Mesenchymal stem cell (in vitro differentiated cells and primary cell): Measurements from ENCODE around the gene FAM222B.

ENCODE experiments used
- DNase-seq: peaks from one replicate; pipeline ENCODE4 v3.0.0-alpha.2; 2013
- H2AFZ ChIP-seq: one replicate; pipeline ENCODE4 v1.6.1; 2013; ENCODE audit warnings: low read depth, mild to moderate bottlenecking, control low read depth, inconsistent platforms, low read length, moderate library complexity
- H2AK5ac ChIP-seq: 2 replicates; pipeline ENCODE4 v1.6.1; 2013; ENCODE audit warnings: low read length, moderate library complexity, mild to moderate bottlenecking, inconsistent platforms; ENCODE audit not compliant: severe bottlenecking
- H2BK120ac ChIP-seq: one replicate; pipeline ENCODE4 v1.6.1; 2013; ENCODE audit warnings: low read depth, mild to moderate bottlenecking, inconsistent platforms, low read length, moderate library complexity
- H2BK12ac ChIP-seq, 2 experiments: one replicate each; pipeline ENCODE4 v1.6.1; 2013; ENCODE audit warnings: inconsistent platforms in 2 of 2, low read length in 2 of 2, mild to moderate bottlenecking in 2 of 2, moderate library complexity in 2 of 2, control low read depth in 1 of 2
- H2BK15ac ChIP-seq: one replicate; pipeline ENCODE4 v1.6.1; 2013; ENCODE audit warnings: mild to moderate bottlenecking, low read depth, inconsistent platforms; ENCODE audit not compliant: poor library complexity, severe bottlenecking
- H2BK5ac ChIP-seq: 2 replicates; pipeline ENCODE4 v1.6.1; 2013; ENCODE audit warnings: low read depth, mild to moderate bottlenecking, low read length, control low read depth, inconsistent platforms; ENCODE audit not compliant: poor library complexity, severe bottlenecking
- H3K14ac ChIP-seq, 2 experiments: one replicate each; pipeline ENCODE4 v1.6.1; 2013; ENCODE audit warnings: inconsistent platforms in 2 of 2, low read length in 2 of 2, control low read depth in 1 of 2, mild to moderate bottlenecking in 1 of 2, moderate library complexity in 1 of 2
- H3K18ac ChIP-seq, 2 experiments: one replicate each; pipeline ENCODE4 v1.6.1; 2013; ENCODE audit warnings: inconsistent platforms in 2 of 2, low read length in 2 of 2, control low read depth in 1 of 2, low read depth in 1 of 2, mild to moderate bottlenecking in 1 of 2
- H3K23ac ChIP-seq, 2 experiments: one replicate each; pipeline ENCODE4 v1.6.1; 2013; ENCODE audit warnings: inconsistent platforms in 2 of 2, low read length in 2 of 2, mild to moderate bottlenecking in 2 of 2, moderate library complexity in 2 of 2, control low read depth in 1 of 2
- H3K27ac ChIP-seq: 2 replicates; pipeline ENCODE4 v1.5.1; 2013; ENCODE audit warnings: mild to moderate bottlenecking, moderate library complexity, low read length, control low read depth, inconsistent platforms; ENCODE audit not compliant: poor library complexity, severe bottlenecking
- H3K27me3 ChIP-seq, 2 experiments: 2 replicates each; pipeline versions ENCODE4 v1.6.1 to v1.7.0; 2013; ENCODE audit warnings: low read length in 2 of 2, mild to moderate bottlenecking in 2 of 2, moderate library complexity in 2 of 2, control low read depth in 1 of 2, inconsistent platforms in 1 of 2; ENCODE audit not compliant: control insufficient read depth in 1 of 2, insufficient read depth in 1 of 2
- H3K36me3 ChIP-seq, 2 experiments: 2 replicates each; pipeline versions ENCODE4 v1.6.1 to v1.7.0; 2013; ENCODE audit warnings: low read length in 2 of 2, control low read depth in 1 of 2, inconsistent platforms in 1 of 2, low read depth in 1 of 2, mild to moderate bottlenecking in 1 of 2; ENCODE audit not compliant: insufficient read depth in 2 of 2, control insufficient read depth in 1 of 2
- H3K4ac ChIP-seq, 2 experiments: one replicate each; pipeline ENCODE4 v1.6.1; 2013; ENCODE audit warnings: inconsistent platforms in 2 of 2, low read length in 2 of 2, mild to moderate bottlenecking in 2 of 2, moderate library complexity in 2 of 2, control low read depth in 1 of 2, low read depth in 1 of 2
- H3K4me1 ChIP-seq: 2 replicates; pipeline ENCODE4 v1.6.1; 2013; ENCODE audit warnings: low read depth, low read length, control low read depth; ENCODE audit not compliant: control insufficient read depth, insufficient read depth
- H3K4me2 ChIP-seq: 2 replicates; pipeline ENCODE4 v1.6.1; 2013; ENCODE audit warnings: low read length, mild to moderate bottlenecking, inconsistent platforms; ENCODE audit not compliant: poor library complexity, severe bottlenecking
- H3K4me3 ChIP-seq, 2 experiments: 2 replicates each; pipeline versions ENCODE4 v1.5.1 to v1.7.0; 2013; ENCODE audit warnings: low read length in 2 of 2, mild to moderate bottlenecking in 2 of 2, control low read depth in 1 of 2, low read depth in 1 of 2; ENCODE audit not compliant: insufficient read depth in 1 of 2
- H3K79me1 ChIP-seq: replicated peaks from 2 replicates; pipeline ENCODE4 v1.6.1; 2013; ENCODE audit warnings: mild to moderate bottlenecking, control low read depth, low read length, inconsistent platforms; ENCODE audit not compliant: poor library complexity, severe bottlenecking
- H3K9ac ChIP-seq: 2 replicates; pipeline ENCODE4 v1.7.0; 2013; ENCODE audit warnings: mild to moderate bottlenecking, low read length, moderate library complexity
- H3K9me3 ChIP-seq: 2 replicates; pipeline ENCODE4 v1.7.0; 2013; ENCODE audit warnings: mild to moderate bottlenecking, low read length; ENCODE audit not compliant: control insufficient read depth
- H4K8ac ChIP-seq: one replicate; pipeline ENCODE4 v1.6.1; 2013; ENCODE audit warnings: inconsistent platforms, mild to moderate bottlenecking, low read length, moderate library complexity
- H4K91ac ChIP-seq: one replicate; pipeline ENCODE4 v1.6.1; 2013; ENCODE audit warnings: mild to moderate bottlenecking, low read length, inconsistent platforms
- WGBS: methylation state at CpG from one replicate; pipeline ENCODE4 v1.1.7; 2013; ENCODE audit warnings: mixed read lengths; 5-methylcytosine and 5-hydroxymethylcytosine counted together

The FAM222B gene

GRCh38 chr17:28862561-28862960 lies 20.0 kb upstream of the FAM222B start:
- no peak overlapping the region for H2BK120ac ChIP-seq
- peaks cover 31 to 40% of the 10 kb centered on the region in 2 experiments for H3K36me3 ChIP-seq
- H2AFZ ChIP-seq: no peak overlapping the region
- 100% methylated on average over 2 of the region's 3 CpGs for WGBS
- no peak overlapping the region for H4K8ac ChIP-seq
- peaks cover 3% of the 10 kb centered on the region for H3K79me1 ChIP-seq
- no peak overlapping the region for H3K9ac ChIP-seq
- H2BK15ac ChIP-seq: no peak overlapping the region
- H3K4me2 ChIP-seq: no peak overlapping the region
- H2AK5ac ChIP-seq: no peak overlapping the region
- H3K4me3 ChIP-seq: no peak overlapping the region
- H3K14ac ChIP-seq: no peak overlapping the region
- H4K91ac ChIP-seq: no peak overlapping the region
- H3K18ac ChIP-seq: no peak overlapping the region
- no peak overlapping the region for H3K4ac ChIP-seq
- peaks cover 2% of the 10 kb centered on the region for H3K4me1 ChIP-seq
- DNase-seq: no peak
- H2BK12ac ChIP-seq: no peak overlapping the region
- no peaks in the 10 kb centered on the region for H3K9me3 ChIP-seq
- no peaks in the 10 kb centered on the region for H3K27me3 ChIP-seq
- H2BK5ac ChIP-seq: no peak overlapping the region
- no peak overlapping the region for H3K27ac ChIP-seq
- H3K23ac ChIP-seq: no peak overlapping the region

- H3K4ac ChIP-seq: no peak overlapping the region
- H3K23ac ChIP-seq: no peak overlapping the region
- H2BK120ac ChIP-seq: no peak overlapping the region
- H3K79me1 ChIP-seq: peaks cover 3% of the 10 kb centered on the region
- H3K14ac ChIP-seq: no peak overlapping the region
- H3K27me3 ChIP-seq: no peaks in the 10 kb centered on the region
- 73% methylated on average over 8 of the region's 8 CpGs for WGBS
- H3K4me2 ChIP-seq: no peak overlapping the region
- H2AFZ ChIP-seq: no peak overlapping the region
- H3K27ac ChIP-seq: no peak overlapping the region
- DNase-seq: no peak
- H4K91ac ChIP-seq: no peak overlapping the region
- H3K9ac ChIP-seq: no peak overlapping the region
- peaks cover 2% of the 10 kb centered on the region for H3K4me1 ChIP-seq
- H2BK12ac ChIP-seq: no peak overlapping the region
- H2AK5ac ChIP-seq: no peak overlapping the region
- H2BK15ac ChIP-seq: no peak overlapping the region
- H2BK5ac ChIP-seq: no peak overlapping the region
- no peak overlapping the region for H3K4me3 ChIP-seq
- no peaks in the 10 kb centered on the region for H3K9me3 ChIP-seq
- no peak overlapping the region for H3K18ac ChIP-seq
- H4K8ac ChIP-seq: no peak overlapping the region
- H3K36me3 ChIP-seq: peaks cover 31 to 40% of the 10 kb centered on the region in 2 experiments
Observed at GRCh38 chr17:28861393-28862203, 19.0 kb upstream of the FAM222B start.

GRCh38 chr17:28860363-28860808 lies 17.8 kb upstream of the FAM222B start:
- no peak overlapping the region for H2BK5ac ChIP-seq
- H3K14ac ChIP-seq: no peak overlapping the region
- no peak overlapping the region for H3K4me2 ChIP-seq
- H2BK15ac ChIP-seq: no peak overlapping the region
- H3K79me1 ChIP-seq: peaks cover 9% of the 10 kb centered on the region
- no peak for DNase-seq
- no peak overlapping the region for H3K9ac ChIP-seq
- H3K18ac ChIP-seq: no peak overlapping the region
- no peaks in the 10 kb centered on the region for H3K9me3 ChIP-seq
- H4K91ac ChIP-seq: no peak overlapping the region
- no peak overlapping the region for H2AFZ ChIP-seq
- no peak overlapping the region for H2BK12ac ChIP-seq
- no peak overlapping the region for H3K4me3 ChIP-seq
- no peaks in the 10 kb centered on the region for H3K27me3 ChIP-seq
- H3K23ac ChIP-seq: no peak overlapping the region
- WGBS: 98% methylated on average over 4 of the region's 4 CpGs
- H3K36me3 ChIP-seq: peaks cover 35 to 44% of the 10 kb centered on the region in 2 experiments
- H4K8ac ChIP-seq: no peak overlapping the region
- peaks cover 2% of the 10 kb centered on the region for H3K4me1 ChIP-seq
- H2AK5ac ChIP-seq: no peak overlapping the region
- H3K27ac ChIP-seq: no peak overlapping the region
- no peak overlapping the region for H2BK120ac ChIP-seq
- H3K4ac ChIP-seq: no peak overlapping the region

- H3K14ac ChIP-seq: no peak overlapping the region
- H4K91ac ChIP-seq: no peak overlapping the region
- H4K8ac ChIP-seq: no peak overlapping the region
- no peak overlapping the region for H2BK5ac ChIP-seq
- H3K27me3 ChIP-seq: no peaks in the 10 kb centered on the region
- H2AK5ac ChIP-seq: no peak overlapping the region
- H3K36me3 ChIP-seq: peaks cover 35 to 43% of the 10 kb centered on the region in 2 experiments
- peaks cover 11% of the 10 kb centered on the region for H3K79me1 ChIP-seq
- no peak for DNase-seq
- H3K23ac ChIP-seq: no peak overlapping the region
- H2AFZ ChIP-seq: no peak overlapping the region
- H3K9ac ChIP-seq: no peak overlapping the region
- 50% methylated on average over 2 of the region's 2 CpGs for whole genome bisulfite sequencing
- H3K18ac ChIP-seq: no peak overlapping the region
- H3K4me2 ChIP-seq: no peak overlapping the region
- peaks cover 4% of the 10 kb centered on the region for H3K4me1 ChIP-seq
- no peak overlapping the region for H2BK12ac ChIP-seq
- no peak overlapping the region for H2BK15ac ChIP-seq
- no peak overlapping the region for H2BK120ac ChIP-seq
- no peak overlapping the region for H3K4me3 ChIP-seq
- H3K9me3 ChIP-seq: no peaks in the 10 kb centered on the region
- no peak overlapping the region for H3K27ac ChIP-seq
- no peak overlapping the region for H3K4ac ChIP-seq
Observed at GRCh38 chr17:28858801-28859355, 16.3 kb upstream of the FAM222B start.
